Transverse colon (tissue), 4 donors: ENCODE results near the gene RXRG. TPM values are rescaled to one million over a fixed set of nuclear protein-coding genes. Genes with fewer than 3 reads are reported as not detected.

ENCODE experiments used
- DNase-seq: peaks from one replicate; pipeline ENCODE4 v3.0.0-alpha.2; 2019
- H3K27ac ChIP-seq, 4 donors: fragments of 200-600 bp; sonication (generic); 2 replicates each; pipeline ENCODE4 v1.5.1; 2016 to 2018; ENCODE audit warnings: inconsistent platforms in 4 of 4
- H3K27me3 ChIP-seq: fragments of 200-600 bp; sonication (generic); 2 replicates; pipeline ENCODE4 v1.5.1; 2017; ENCODE audit warnings: inconsistent platforms
- H3K36me3 ChIP-seq, 4 donors: fragments of 200-600 bp; sonication (generic); 2 replicates each; pipeline ENCODE4 v1.5.1; 2017 to 2019; ENCODE audit warnings: inconsistent platforms in 4 of 4
- H3K4me1 ChIP-seq, 4 donors: fragments of 200-600 bp; sonication (generic); 2 replicates each; pipeline ENCODE4 v1.5.1; 2017 to 2020; ENCODE audit warnings: inconsistent platforms in 4 of 4
- H3K4me3 ChIP-seq, 4 donors: fragments of 200-600 bp; sonication (generic); 1 replicate in 1 of 4; 2 replicates in 3 of 4; pipeline versions ENCODE4 v1.5.1 to v1.6.1; 2017 to 2019; ENCODE audit warnings: inconsistent platforms in 4 of 4
- H3K9me3 ChIP-seq, 2 donors: fragments of 200-600 bp; sonication (generic); 2 replicates each; pipeline ENCODE4 v1.5.1; 2017 to 2019; ENCODE audit warnings: inconsistent platforms in 2 of 2
- EP300 ChIP-seq: sonication (generic); formaldehyde crosslinking; IDR thresholded peaks from one replicate; pipeline ENCODE4 v1.6.1; 2017; ENCODE audit warnings: antibody characterized with exemption, low read depth
- POLR2A ChIP-seq: fragments of 450-650 bp; IDR thresholded peaks from one replicate; pipeline ENCODE4 v1.6.1; 2016; ENCODE audit warnings: antibody characterized with exemption, mild to moderate bottlenecking, moderate library complexity
- POLR2AphosphoS5 ChIP-seq, 3 donors: sonication (generic); formaldehyde crosslinking; IDR thresholded peaks; one replicate each; pipeline ENCODE4 v1.6.1; 2016; ENCODE audit warnings: antibody characterized with exemption in 3 of 3
- WGBS, 2 donors: methylation state at CpG; one replicate each; pipeline ENCODE4 v1.1.5; 2018; ENCODE audit warnings: low coverage in 1 of 2; 5-methylcytosine and 5-hydroxymethylcytosine counted together
- in situ Hi-C, 4 donors: fragments of 200-750 bp; cut with MboI; loops; one replicate each; pipeline versions ENCODE4 v1.15.0 to v1.15.1; 2017; ENCODE audit warnings: low sequenced_read_pairs in 3 of 4, low pct_ligation_motif_present in 1 of 4, low pct_unique_long_range_greater_than_20kb in 1 of 4
- intact Hi-C: fragments of 100-400 bp; cut with DNase I; formaldehyde crosslinking; loops from one replicate; pipeline ENCODE4 v1.15.1; 2023; ENCODE audit warnings: low total_unique reads
- total RNA-seq, 4 donors: library from RNA; depleted of rRNA; stranded (reverse); fragments of >200 nt; gene quantifications; one replicate each; pipeline ENCODE4 v1.1.0, GENCODE V29; 2016
- TF ChIP-seq, protein P1 (sequence below), 5 experiments: fragments of 200-600 bp in 3 of 5; fragments of 450-650 bp in 2 of 5; sonication (generic) in 3 of 5; IDR thresholded peaks; 1 replicate in 2 of 5; 2 replicates in 3 of 5; pipeline ENCODE4 v1.5.1; 2016 to 2017; ENCODE audit warnings: antibody characterized with exemption in 5 of 5, inconsistent platforms in 3 of 5, mild to moderate bottlenecking in 2 of 5, moderate library complexity in 1 of 5

RXRG gene
- total RNA-seq, 4 donors from 2014 or later: 0.96 TPM; not detected in 3

- no peak overlapping the region for H3K27ac ChIP-seq
- intact Hi-C loops: loop anchor here (10.0 kb wide), 1 partner anchor 519 kb away; no protein-coding TSS in a partner anchor
These were observed 49.4 kb downstream of the RXRG start for GRCh38 chr1:165395478-165395877.

GRCh38 chr1:165392634-165393571, 52.0 kb downstream of the RXRG start:
- peaks cover 33% of the 10 kb centered on the region for H3K27me3 ChIP-seq
- no peak overlapping the region for H3K27ac ChIP-seq
- H3K36me3 ChIP-seq: no peaks in the 10 kb centered on the region
- H3K9me3 ChIP-seq: no peaks in the 10 kb centered on the region
- TF ChIP-seq, protein P1, sequence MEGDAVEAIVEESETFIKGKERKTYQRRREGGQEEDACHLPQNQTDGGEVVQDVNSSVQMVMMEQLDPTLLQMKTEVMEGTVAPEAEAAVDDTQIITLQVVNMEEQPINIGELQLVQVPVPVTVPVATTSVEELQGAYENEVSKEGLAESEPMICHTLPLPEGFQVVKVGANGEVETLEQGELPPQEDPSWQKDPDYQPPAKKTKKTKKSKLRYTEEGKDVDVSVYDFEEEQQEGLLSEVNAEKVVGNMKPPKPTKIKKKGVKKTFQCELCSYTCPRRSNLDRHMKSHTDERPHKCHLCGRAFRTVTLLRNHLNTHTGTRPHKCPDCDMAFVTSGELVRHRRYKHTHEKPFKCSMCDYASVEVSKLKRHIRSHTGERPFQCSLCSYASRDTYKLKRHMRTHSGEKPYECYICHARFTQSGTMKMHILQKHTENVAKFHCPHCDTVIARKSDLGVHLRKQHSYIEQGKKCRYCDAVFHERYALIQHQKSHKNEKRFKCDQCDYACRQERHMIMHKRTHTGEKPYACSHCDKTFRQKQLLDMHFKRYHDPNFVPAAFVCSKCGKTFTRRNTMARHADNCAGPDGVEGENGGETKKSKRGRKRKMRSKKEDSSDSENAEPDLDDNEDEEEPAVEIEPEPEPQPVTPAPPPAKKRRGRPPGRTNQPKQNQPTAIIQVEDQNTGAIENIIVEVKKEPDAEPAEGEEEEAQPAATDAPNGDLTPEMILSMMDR (IDR thresholded peaks at IDR 0.05): peak; percentile 85 to 95 (median 91)
- no peak for TF ChIP-seq POLR2AphosphoS5 (IDR thresholded peaks at IDR 0.05)
- DNase-seq: peak; percentile 85
- in situ Hi-C loops: loop anchor here (5.0 to 25.0 kb wide), 4 partner anchors 199 to 522 kb away; no protein-coding TSS in a partner anchor
- intact Hi-C loops: loop anchor here (2.0 to 10.0 kb wide), 2 partner anchors 200 to 522 kb away; no protein-coding TSS in a partner anchor
- H3K4me1 ChIP-seq: peaks cover 0 to 9% (median 2%) of the 10 kb centered on the region in 4 donors
- 22 to 26% methylated on average over 15 to 19 of the region's 19 CpGs for WGBS, 2 donors
- H3K4me3 ChIP-seq: peak overlapping the region in 1 of 4 donors; percentile 32

More at GRCh38 chr1:165395478-165395877, 49.4 kb downstream of the RXRG start:
- H3K9me3 ChIP-seq: no peaks in the 10 kb centered on the region
- no peak overlapping the region for H3K4me3 ChIP-seq
- H3K4me1 ChIP-seq: peaks cover 0 to 9% (median 2%) of the 10 kb centered on the region in 4 donors
- H3K27me3 ChIP-seq: peaks cover 20% of the 10 kb centered on the region
- H3K36me3 ChIP-seq: no peaks in the 10 kb centered on the region
- no peak for TF ChIP-seq EP300
- no peak for TF ChIP-seq POLR2AphosphoS5 (IDR thresholded peaks at IDR 0.05)
- TF ChIP-seq, protein P1 (IDR thresholded peaks at IDR 0.05): no peak
- TF ChIP-seq POLR2A: no peak
- DNase-seq: no peak
- in situ Hi-C loops: loop anchor here (10.0 to 25.0 kb wide), 3 partner anchors 199 to 519 kb away; no protein-coding TSS in a partner anchor

DNA sequence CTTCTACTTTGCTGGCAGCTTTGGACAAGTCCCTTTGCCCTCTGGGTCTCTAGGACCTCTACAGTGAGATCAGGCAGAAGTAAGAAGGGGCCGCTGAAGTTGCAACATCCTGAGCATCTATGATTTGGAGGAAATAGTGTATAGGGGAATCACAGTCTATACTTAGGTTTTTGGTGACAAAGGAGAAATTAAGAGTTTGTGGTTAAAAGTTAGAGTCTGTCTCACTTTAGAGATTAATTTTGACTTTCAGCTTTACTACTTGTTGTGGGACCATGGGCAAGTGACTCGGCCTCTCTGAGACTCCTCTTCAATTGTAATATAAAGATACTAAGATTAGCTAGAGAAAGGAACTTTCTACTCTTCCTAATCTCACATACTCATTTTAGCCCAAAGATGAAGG, 55.3 kb downstream of the RXRG start:
- TF ChIP-seq, protein P1 (IDR thresholded peaks at IDR 0.05): no peak
- no peak for TF ChIP-seq EP300
- TF ChIP-seq POLR2A: no peak
- TF ChIP-seq POLR2AphosphoS5 (IDR thresholded peaks at IDR 0.05): no peak
- Histone ChIP-seq H3K9me3 (no peaks in the 10 kb centered on the region), H3K27me3 (peaks cover 30% of the 10 kb centered on the region), H3K4me1 (peaks cover 0 to 9% (median 2%) of the 10 kb centered on the region in 4 donors), H3K27ac (no peak overlapping the region), H3K4me3 (no peak overlapping the region), H3K36me3 (no peaks in the 10 kb centered on the region)
- no peak for DNase-seq
- intact Hi-C loops (loop anchor here (10.0 kb wide), 1 partner anchor 525 kb away; no protein-coding TSS in a partner anchor), in situ Hi-C loops (loop anchor here (5.0 to 25.0 kb wide), 4 partner anchors 203 to 525 kb away; no protein-coding TSS in a partner anchor)
- whole genome bisulfite sequencing, 2 donors: 59 to 67% methylated on average over 2 of the region's 2 CpGs

DNA sequence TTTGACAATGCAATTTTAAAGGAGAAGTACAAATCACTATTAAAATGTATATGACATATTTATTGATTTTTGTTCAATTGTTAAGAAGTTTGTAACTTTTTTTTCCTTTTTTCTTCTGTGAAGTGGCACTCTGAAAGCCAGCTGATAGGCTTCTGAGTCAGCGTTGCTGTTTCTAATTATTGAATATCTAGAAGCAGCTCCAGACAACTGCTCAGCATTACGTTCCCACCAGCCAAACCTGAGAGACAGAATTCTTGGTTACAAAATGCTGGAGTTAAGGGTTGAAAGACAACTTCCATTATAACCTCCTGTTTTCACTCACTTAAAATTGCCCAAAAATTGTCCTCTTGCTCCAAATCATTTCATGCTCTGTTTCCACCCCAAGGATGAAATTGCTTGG, 57.0 kb downstream of the RXRG start:
- H3K27ac ChIP-seq: no peak overlapping the region
- peaks cover 0 to 3% (median 0%) of the 10 kb centered on the region in 4 donors for H3K4me1 ChIP-seq
- peaks cover 26% of the 10 kb centered on the region for H3K27me3 ChIP-seq
- no peaks in the 10 kb centered on the region for H3K9me3 ChIP-seq
- TF ChIP-seq, protein P1 (IDR thresholded peaks at IDR 0.05): no peak
- no peak for TF ChIP-seq POLR2AphosphoS5 (IDR thresholded peaks at IDR 0.05)
- no peak for TF ChIP-seq POLR2A
- TF ChIP-seq EP300: no peak
- in situ Hi-C loops (loop anchor here in 2 of 4 donors (25.0 kb wide), 1 partner anchor 524 kb away; no protein-coding TSS in a partner anchor), intact Hi-C loops (no loop called here)
- no peak for DNase-seq
- no peaks in the 10 kb centered on the region for H3K36me3 ChIP-seq
- H3K4me3 ChIP-seq: no peak overlapping the region
- WGBS, 2 donors: 72 to 80% methylated on average over 2 of the region's 2 CpGs
